Ectodermal cell (in vitro differentiated cells): ENCODE data around the gene GUCA2A.

Source experiments
- H3K27ac ChIP-seq: 2 replicates; pipeline ENCODE4 v1.7.0; 2013; ENCODE audit warnings: mild to moderate bottlenecking, low read depth, low read length; ENCODE audit not compliant: insufficient read depth, poor library complexity, severe bottlenecking
- H3K27me3 ChIP-seq: 2 replicates; pipeline ENCODE4 v1.7.0; 2013; ENCODE audit warnings: mild to moderate bottlenecking, low read length; ENCODE audit not compliant: insufficient read depth, control insufficient read depth, poor library complexity, severe bottlenecking
- H3K36me3 ChIP-seq: one replicate; pipeline ENCODE4 v1.7.0; 2013; ENCODE audit warnings: low read length; ENCODE audit not compliant: control insufficient read depth, insufficient read depth
- H3K4me1 ChIP-seq: one replicate; pipeline ENCODE4 v1.7.0; 2013; ENCODE audit warnings: low read length; ENCODE audit not compliant: control insufficient read depth, insufficient read depth
- H3K4me3 ChIP-seq: 2 replicates; pipeline ENCODE4 v1.7.0; 2013; ENCODE audit warnings: low read depth, low read length, control low read depth; ENCODE audit not compliant: insufficient read depth
- H3K9me3 ChIP-seq: 2 replicates; pipeline ENCODE4 v1.7.0; 2013; ENCODE audit warnings: mild to moderate bottlenecking, low read length, moderate library complexity; ENCODE audit not compliant: control insufficient read depth
- WGBS, 2 experiments: methylation state at CpG; one replicate each; pipeline ENCODE4 v1.1.7; 2013; ENCODE audit warnings: missing lambda C conversion rate in 2 of 2; 5-methylcytosine and 5-hydroxymethylcytosine counted together

Gene GUCA2A

GRCh38 chr1:42117214-42117613 lies 47.3 kb downstream of the GUCA2A start:
- no peaks in the 10 kb centered on the region for H3K9me3 ChIP-seq
- no peak overlapping the region for H3K4me3 ChIP-seq
- H3K36me3 ChIP-seq = no peaks in the 10 kb centered on the region
- WGBS, 2 experiments = 85 to 87% methylated on average over 5 of the region's 5 CpGs
- H3K27ac ChIP-seq = no peak overlapping the region
- H3K27me3 ChIP-seq = no peaks in the 10 kb centered on the region
- H3K4me1 ChIP-seq = no peaks in the 10 kb centered on the region

- H3K27ac ChIP-seq = no peak overlapping the region
- H3K36me3 ChIP-seq = no peaks in the 10 kb centered on the region
- H3K4me3 ChIP-seq = no peak overlapping the region
- no peaks in the 10 kb centered on the region for H3K9me3 ChIP-seq
- H3K4me1 ChIP-seq = no peaks in the 10 kb centered on the region
- 92 to 96% methylated on average over 5 of the region's 5 CpGs for WGBS, 2 experiments
- no peaks in the 10 kb centered on the region for H3K27me3 ChIP-seq
Observed at GRCh38 chr1:42114229-42114628, 50.3 kb downstream of the GUCA2A start.
